ENCODE measurements around the gene CDK11B. TPM values are rescaled to one million over a fixed set of nuclear protein-coding genes. Genes with fewer than 3 reads are reported as not detected.
"Not testable (repeated sequence)": the region's sequence is repeated elsewhere in the genome, so short reads cannot be mapped to it uniquely, and the experiment has no call there.

The CDK11B gene
- total RNA-seq, 1 experiment from 2014 or later: 30.1 TPM

DNA sequence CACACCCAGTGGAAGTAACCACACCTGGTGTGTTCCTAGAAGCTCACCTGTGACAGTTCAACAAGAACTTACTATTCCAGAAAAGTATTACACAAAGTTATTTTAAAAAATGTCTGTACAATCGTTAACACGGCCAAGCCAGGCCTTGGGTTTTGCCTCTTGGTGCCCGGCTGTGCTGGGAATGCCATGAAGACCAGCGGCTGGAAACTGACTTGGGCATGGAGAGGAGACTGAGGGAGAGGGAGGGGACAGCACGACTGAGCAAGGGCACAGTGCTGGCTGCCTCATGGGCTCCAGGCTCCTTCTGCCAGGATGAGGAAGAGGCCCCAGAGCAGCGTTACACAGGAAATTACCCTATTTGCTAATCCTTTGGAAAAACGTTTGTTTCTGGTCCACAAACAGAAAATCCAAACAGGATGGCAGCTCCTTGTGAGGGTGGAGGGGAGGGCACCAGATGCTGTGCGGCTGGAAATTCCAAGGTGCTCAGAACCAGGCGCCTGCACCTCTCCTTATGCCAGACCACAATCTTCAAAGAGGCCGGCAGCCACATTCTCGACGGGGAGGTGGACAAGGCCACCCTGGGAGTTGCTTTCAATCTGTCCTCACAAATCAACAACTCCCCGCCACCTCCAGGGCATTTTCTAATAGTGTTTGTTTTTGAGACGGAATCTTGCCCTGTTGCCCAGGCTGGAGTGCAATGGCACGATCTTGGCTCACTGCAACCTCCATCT, 4.2 kb upstream of the CDK11B start:
- H2BK15ac ChIP-seq (ENCODE audit: low read depth, low read length); H3K23ac ChIP-seq (ENCODE audit: insufficient read length, low read depth, low read length); H3K79me1 ChIP-seq (ENCODE audit: insufficient read depth, low read depth, low read length, poor library complexity, severe bottlenecking); H4K91ac ChIP-seq (ENCODE audit: insufficient read length, low read depth, low read length); H3K27me3 ChIP-seq (ENCODE audit: insufficient read depth, low read length); H2BK120ac ChIP-seq (ENCODE audit: low read depth, low read length, poor library complexity, severe bottlenecking); H2AFZ ChIP-seq (ENCODE audit: low read length); H2BK20ac ChIP-seq (ENCODE audit: low read depth, low read length, poor library complexity, severe bottlenecking); H3K23me2 ChIP-seq (ENCODE audit: insufficient read length, low read depth, low read length, poor library complexity, severe bottlenecking); H4K5ac ChIP-seq (ENCODE audit: insufficient read length, low read depth, low read length); H3K4me2 ChIP-seq (ENCODE audit: insufficient read depth, insufficient read length, low read length); H3K4me1 Mint-ChIP-seq; H2AK5ac ChIP-seq (ENCODE audit: insufficient read length, low read length); H4K8ac ChIP-seq (replicated peaks; ENCODE audit: insufficient read length, low read depth, low read length); H3K79me2 ChIP-seq (ENCODE audit: insufficient read depth, low read length); H2BK5ac ChIP-seq (ENCODE audit: insufficient read length, low read length); H3K27me3 Mint-ChIP-seq (ENCODE audit: low read depth); H3K4ac ChIP-seq (ENCODE audit: low read depth, low read length); H3K9me3 ChIP-seq (ENCODE audit: control insufficient read depth, low read depth, low read length); H3K14ac ChIP-seq (ENCODE audit: insufficient read depth, low read length); H4K20me1 ChIP-seq (ENCODE audit: control insufficient read depth, insufficient read depth, insufficient read length); H2BK12ac ChIP-seq (ENCODE audit: insufficient read length, low read depth, low read length); H3K27ac ChIP-seq (ENCODE audit: insufficient read length, low read depth, low read length); H3K18ac ChIP-seq (ENCODE audit: insufficient read length, low read depth, low read length); H3T11ph ChIP-seq (ENCODE audit: low read length); H3K9ac ChIP-seq (ENCODE audit: extremely low read depth, insufficient read length, low read length); H3K4me1 ChIP-seq (ENCODE audit: insufficient read depth, low read length); H3K56ac ChIP-seq (ENCODE audit: insufficient read length, low read depth, low read length); H3K4me3 Mint-ChIP-seq; H3K9me3 Mint-ChIP-seq; DNase-seq: not testable (repeated sequence)
- peak overlapping the region in 1 of 3 experiments; percentile 63; a peak in 1 of 7 replicates for H3K27ac Mint-ChIP-seq
- peaks cover 3 to 23% (median 15%) of the 10 kb centered on the region in 3 experiments; a peak in 6 of 7 replicates for H3K36me3 Mint-ChIP-seq (ENCODE audit: insufficient read depth in 1 of 3, low read depth in 3 of 3)
- no CpG with 5 or more reads among the region's 15 CpGs for WGBS (ENCODE audit: extremely low coverage, insufficient read length, low lambda C conversion rate)

DNA sequence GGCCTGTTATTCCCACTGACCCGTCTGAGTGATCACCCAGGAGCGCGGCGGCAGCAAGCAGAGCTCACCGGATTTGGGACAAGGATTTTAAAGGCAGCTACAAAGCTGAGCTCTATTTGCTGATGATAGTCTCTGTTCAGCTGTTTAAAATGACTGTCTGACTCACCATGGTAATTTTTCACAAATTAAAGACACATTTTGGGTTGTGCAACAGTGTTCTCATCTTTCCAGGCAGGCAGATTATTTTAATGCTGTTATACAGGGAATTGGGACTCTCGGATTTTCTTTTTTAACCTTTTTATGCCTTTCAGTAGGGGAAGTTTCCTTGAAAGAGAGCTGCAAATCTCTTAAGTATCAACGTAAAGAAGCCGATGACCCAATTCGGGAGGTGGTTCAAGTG, 3.6 kb upstream of the CDK11B start:
- H4K5ac ChIP-seq (ENCODE audit: insufficient read length, low read depth, low read length); H3K27me3 ChIP-seq (ENCODE audit: insufficient read depth, low read length); H3K9me3 ChIP-seq (ENCODE audit: control insufficient read depth, low read depth, low read length); H2BK120ac ChIP-seq (ENCODE audit: low read depth, low read length, poor library complexity, severe bottlenecking); H3K27ac ChIP-seq (ENCODE audit: insufficient read length, low read depth, low read length); H4K8ac ChIP-seq (replicated peaks; ENCODE audit: insufficient read length, low read depth, low read length); H3K4me1 ChIP-seq (ENCODE audit: insufficient read depth, low read length); H2BK15ac ChIP-seq (ENCODE audit: low read depth, low read length); H3K23me2 ChIP-seq (ENCODE audit: insufficient read length, low read depth, low read length, poor library complexity, severe bottlenecking); H2BK20ac ChIP-seq (ENCODE audit: low read depth, low read length, poor library complexity, severe bottlenecking); H3K56ac ChIP-seq (ENCODE audit: insufficient read length, low read depth, low read length); H3K4me2 ChIP-seq (ENCODE audit: insufficient read depth, insufficient read length, low read length); DNase-seq; H3K9me3 Mint-ChIP-seq; H2BK5ac ChIP-seq (ENCODE audit: insufficient read length, low read length); H2AFZ ChIP-seq (ENCODE audit: low read length); H3K4me3 Mint-ChIP-seq; H4K91ac ChIP-seq (ENCODE audit: insufficient read length, low read depth, low read length); H3K23ac ChIP-seq (ENCODE audit: insufficient read length, low read depth, low read length); H3K79me1 ChIP-seq (ENCODE audit: insufficient read depth, low read depth, low read length, poor library complexity, severe bottlenecking); H2BK12ac ChIP-seq (ENCODE audit: insufficient read length, low read depth, low read length); H4K20me1 ChIP-seq (ENCODE audit: control insufficient read depth, insufficient read depth, insufficient read length); H3K4ac ChIP-seq (ENCODE audit: low read depth, low read length); H2AK5ac ChIP-seq (ENCODE audit: insufficient read length, low read length); H3K27me3 Mint-ChIP-seq (ENCODE audit: low read depth); H3K14ac ChIP-seq (ENCODE audit: insufficient read depth, low read length); H3K27ac Mint-ChIP-seq; H3K79me2 ChIP-seq (ENCODE audit: insufficient read depth, low read length); H3K4me1 Mint-ChIP-seq; H3K18ac ChIP-seq (ENCODE audit: insufficient read length, low read depth, low read length); H3K9ac ChIP-seq (ENCODE audit: extremely low read depth, insufficient read length, low read length); H3T11ph ChIP-seq (ENCODE audit: low read length): not testable (repeated sequence)
- WGBS (ENCODE audit: extremely low coverage, insufficient read length, low lambda C conversion rate): no CpG with 5 or more reads among the region's 9 CpGs
- H3K36me3 Mint-ChIP-seq (ENCODE audit: insufficient read depth in 1 of 3, low read depth in 3 of 3): peaks cover under 1 to 18% (median 12%) of the 10 kb centered on the region in 3 experiments; a peak in 5 of 7 replicates

Data from H9 (cell line).